Uterus (tissue), 4 donors: ENCODE results near the gene HHAT. TPM values are rescaled to one million over a fixed set of nuclear protein-coding genes. Genes with fewer than 3 reads are reported as not detected.
"Not testable (repeated sequence)": the region's sequence is repeated elsewhere in the genome, so short reads cannot be mapped to it uniquely, and the experiment has no call there.

Source experiments
- DNase-seq, 2 donors: peaks; one replicate each; pipeline ENCODE4 v3.0.0-alpha.2; 2019 to 2020
- H3K27ac ChIP-seq, 2 donors: fragments of 200-600 bp; sonication (generic); 1 replicate in 1 of 2; 2 replicates in 1 of 2; pipeline ENCODE4 v1.5.1; 2016 to 2018
- H3K27me3 ChIP-seq, 2 donors: fragments of 200-600 bp; sonication (generic); one replicate each; pipeline ENCODE4 v1.5.1; 2018 to 2019; ENCODE audit warnings: control low read depth in 1 of 2
- H3K36me3 ChIP-seq, 2 donors: fragments of 200-600 bp; sonication (generic); one replicate each; pipeline ENCODE4 v1.5.1; 2019; ENCODE audit warnings: control low read depth in 1 of 2
- H3K4me1 ChIP-seq, 2 donors: fragments of 200-600 bp; sonication (generic); one replicate each; pipeline ENCODE4 v1.5.1; 2018 to 2019; ENCODE audit warnings: control low read depth in 1 of 2
- H3K4me3 ChIP-seq, 2 donors: fragments of 200-600 bp; sonication (generic); 1 replicate in 1 of 2; 2 replicates in 1 of 2; pipeline ENCODE4 v1.5.1; 2018 to 2019; ENCODE audit warnings: mild to moderate bottlenecking in 1 of 2
- H3K9me3 ChIP-seq, 2 donors: fragments of 200-600 bp; sonication (generic); one replicate each; pipeline ENCODE4 v1.5.1; 2019; ENCODE audit warnings: control low read depth in 1 of 2
- CTCF ChIP-seq, 4 experiments: fragments of 200-600 bp in 2 of 4; fragments of 450-650 bp in 2 of 4; sonication (generic) in 2 of 4; IDR thresholded peaks; one replicate each; pipeline ENCODE4 v1.5.1; 2016 to 2019; ENCODE audit warnings: antibody characterized with exemption in 4 of 4, mild to moderate bottlenecking in 2 of 4, moderate library complexity in 1 of 4
- POLR2A ChIP-seq, 2 donors: fragments of 450-650 bp; IDR thresholded peaks; one replicate each; pipeline ENCODE4 v1.6.1; 2016; ENCODE audit warnings: antibody characterized with exemption in 2 of 2, mild to moderate bottlenecking in 1 of 2, moderate library complexity in 1 of 2
- intact Hi-C: fragments of 100-400 bp; cut with DNase I; formaldehyde crosslinking; loops from one replicate; pipeline ENCODE4 v1.15.1; 2023; ENCODE audit warnings: low total_unique reads
- total RNA-seq, 4 donors: library from RNA; depleted of rRNA in 3 of 4; stranded (reverse); fragments of >200 nt in 3 of 4; gene quantifications; one replicate each; pipeline versions ENCODE4 v1.1.0 to v1.2.4, GENCODE V29; 2014 to 2023
- donor health status: DM: yes; HTN: yes; CAD: no.

Gene HHAT
- total RNA-seq, 4 donors from 2014 or later: 0.88 to 10.9 (median 3.4) TPM

- no peaks in the 10 kb centered on the region for H3K4me1 ChIP-seq
- H3K4me3 ChIP-seq: no peak overlapping the region
- no peak overlapping the region for H3K27ac ChIP-seq
- intact Hi-C loops: no loop called here
- no peaks in the 10 kb centered on the region for H3K36me3 ChIP-seq
- no peak for TF ChIP-seq CTCF (IDR thresholded peaks at IDR 0.05)
- TF ChIP-seq POLR2A (IDR thresholded peaks at IDR 0.05): no peak
- no peak for DNase-seq
- no peaks in the 10 kb centered on the region for H3K27me3 ChIP-seq
- H3K9me3 ChIP-seq: no peaks in the 10 kb centered on the region
Measured at GRCh38 chr1:210415846-210416448, 87.2 kb downstream of the HHAT start.

- Histone ChIP-seq H3K27ac (no peak overlapping the region), H3K9me3 (no peaks in the 10 kb centered on the region), H3K4me3 (no peak overlapping the region), H3K27me3 (no peaks in the 10 kb centered on the region), H3K4me1 (no peaks in the 10 kb centered on the region), H3K36me3 (no peaks in the 10 kb centered on the region)
- no peak for TF ChIP-seq CTCF (IDR thresholded peaks at IDR 0.05)
- no peak for TF ChIP-seq POLR2A (IDR thresholded peaks at IDR 0.05)
- DNase-seq: no peak
- intact Hi-C loops: no loop called here
Measured at GRCh38 chr1:210416681-210417080, 88.0 kb downstream of the HHAT start.

- no peak for DNase-seq
- H3K27ac ChIP-seq: no peak overlapping the region
- no peaks in the 10 kb centered on the region for H3K4me1 ChIP-seq
- H3K4me3 ChIP-seq: no peak overlapping the region
- no peaks in the 10 kb centered on the region for H3K36me3 ChIP-seq
- TF ChIP-seq POLR2A (IDR thresholded peaks at IDR 0.05): no peak
- TF ChIP-seq CTCF (IDR thresholded peaks at IDR 0.05): no peak
- H3K27me3 ChIP-seq: no peaks in the 10 kb centered on the region
- intact Hi-C loops: no loop called here
- H3K9me3 ChIP-seq: no peaks in the 10 kb centered on the region
Measured at GRCh38 chr1:210417881-210418280, 89.2 kb downstream of the HHAT start.

- intact Hi-C loops: no loop called here
- no peak for DNase-seq
- Histone ChIP-seq H3K27me3 (no peaks in the 10 kb centered on the region), H3K4me1 (no peaks in the 10 kb centered on the region), H3K36me3 (no peaks in the 10 kb centered on the region), H3K4me3 (no peak overlapping the region), H3K9me3 (no peaks in the 10 kb centered on the region), H3K27ac (no peak overlapping the region)
- TF ChIP-seq POLR2A (IDR thresholded peaks at IDR 0.05) (no peak), CTCF (IDR thresholded peaks at IDR 0.05) (no peak)
Measured at GRCh38 chr1:210418863-210419650, 90.4 kb downstream of the HHAT start.

GRCh38 chr1:210426696-210427095, 98.0 kb downstream of the HHAT start:
- H3K36me3 ChIP-seq, H3K27me3 ChIP-seq, H3K4me3 ChIP-seq, H3K4me1 ChIP-seq, DNase-seq, intact Hi-C loops, H3K9me3 ChIP-seq, H3K27ac ChIP-seq: not testable (repeated sequence)
